GM12878 (cell line): ENCODE data around the gene CCDC197. TPM values are rescaled to one million over a fixed set of nuclear protein-coding genes. Genes with fewer than 3 reads are reported as not detected.

ENCODE experiments used
- ATAC-seq: fragments of 200-7000 bp; cut with Tn5 transposase; 3 replicates; pipeline ENCODE4 v1.9.1; 2020; ENCODE audit warnings: mild to moderate bottlenecking, moderate library complexity
- BruUV-seq: library from RNA; stranded (reverse); fragments of 400-500 nt; replicated peaks from 2 replicates; lab custom pipeline; 2021; lab: Mats Ljungman, UMichigan
- CTCF ChIA-PET: fragments of 300-600 bp; sonication (Branson Sonifier 250); formaldehyde crosslinking; extraction: SDS; loops from one replicate; lab custom pipeline; 2021; ENCODE audit warnings: inconsistent platforms; lab: Yijun Ruan, JAX
- POLR2A ChIA-PET: fragments of 350-600 bp; formaldehyde crosslinking; extraction: SDS; loops from one replicate; lab custom pipeline; 2021; ENCODE audit warnings: inconsistent platforms; lab: Charles Lee
- RAD21 ChIA-PET: fragments of 300-600 bp; sonication (Branson Sonifier 250); formaldehyde crosslinking; loops from one replicate; lab custom pipeline; 2023; ENCODE audit warnings: antibody characterized with exemption; ENCODE audit not compliant: unreplicated experiment; lab: Charles Lee
- SMC1A ChIA-PET: fragments of 300-600 bp; sonication (Branson Sonifier 250); formaldehyde crosslinking; loops from one replicate; lab custom pipeline; 2023; ENCODE audit not compliant: unreplicated experiment, uncharacterized antibody; lab: Charles Lee
- DNase-seq: peaks from one replicate; pipeline ENCODE4 v3.0.0-alpha.2; 2011; ENCODE audit warnings: low read depth, low spot score
- FAIRE-seq: peaks from 3 replicates; lab custom pipeline; 2011; peaks lifted over from hg19 to GRCh38; lab: Jason Lieb, UNC
- H2AFZ ChIP-seq: 2 replicates; pipeline ENCODE4 v1.6.0; 2011; ENCODE audit warnings: low read depth, low read length, control low read depth; ENCODE audit not compliant: control insufficient read depth
- H3K27ac ChIP-seq: 2 replicates; pipeline ENCODE4 v1.5.1; 2011; ENCODE audit warnings: control low read depth; ENCODE audit not compliant: control insufficient read depth, insufficient read depth
- H3K27me3 ChIP-seq, 2 experiments: replicated peaks in 1 of 2; 2 replicates each; pipeline versions ENCODE4 v1.6.0 to v1.6.1; 2011; ENCODE audit warnings: low read length in 1 of 2; ENCODE audit not compliant: control insufficient read depth in 2 of 2, insufficient read depth in 2 of 2
- H3K36me3 ChIP-seq, 2 experiments: 2 replicates each; pipeline ENCODE4 v1.5.1; 2011; ENCODE audit warnings: low read length in 1 of 2; ENCODE audit not compliant: control insufficient read depth in 2 of 2, insufficient read depth in 2 of 2
- H3K4me1 ChIP-seq: 2 replicates; pipeline ENCODE4 v1.6.1; 2011; ENCODE audit warnings: mild to moderate bottlenecking, low read length, moderate library complexity, mixed read lengths; ENCODE audit not compliant: control insufficient read depth, insufficient read depth
- H3K4me2 ChIP-seq: 2 replicates; pipeline ENCODE4 v1.6.0; 2011; ENCODE audit warnings: control low read depth; ENCODE audit not compliant: control insufficient read depth, insufficient read depth
- H3K4me3 ChIP-seq: fragments of 200-600 bp; sonication (generic); 2 replicates; pipeline ENCODE4 v1.5.1; 2016
- H3K79me2 ChIP-seq: 2 replicates; pipeline ENCODE4 v1.6.0; 2011; ENCODE audit warnings: low read length; ENCODE audit not compliant: control insufficient read depth, insufficient read depth
- H3K9ac ChIP-seq: 2 replicates; pipeline ENCODE4 v1.8.0; 2011; ENCODE audit warnings: low read length, control low read depth, mixed read lengths; ENCODE audit not compliant: control insufficient read depth, insufficient read depth
- H3K9me3 ChIP-seq: replicated peaks from 3 replicates; pipeline ENCODE4 v1.5.1; 2011; ENCODE audit warnings: mild to moderate bottlenecking, low read length; ENCODE audit not compliant: control insufficient read depth, insufficient read depth
- H4K20me1 ChIP-seq: 2 replicates; pipeline ENCODE4 v1.6.0; 2011; ENCODE audit not compliant: control insufficient read depth, insufficient read depth
- ASH2L ChIP-seq: fragments of 300-600, 200-600 bp; sonication (generic); IDR thresholded peaks from 2 replicates; pipeline ENCODE4 v1.6.1; 2017; ENCODE audit warnings: low read depth, mild to moderate bottlenecking, borderline replicate concordance
- CEBPB ChIP-seq, 2 experiments: fragments of 150-350 bp in 1 of 2; IDR thresholded peaks; 2 replicates each; pipeline ENCODE4 v1.6.1; 2012 to 2014; ENCODE audit warnings: low read depth in 2 of 2, low read length in 2 of 2, borderline replicate concordance in 1 of 2, inconsistent platforms in 1 of 2
- CEBPZ ChIP-seq: fragments of 150-350 bp; IDR thresholded peaks from 2 replicates; pipeline ENCODE4 v1.6.1; 2016; ENCODE audit warnings: low read depth, low read length
- KAT2A ChIP-seq: conservative IDR thresholded peaks from 2 replicates; pipeline ENCODE4 v1.6.1; 2011; ENCODE audit warnings: low read depth, low read length; ENCODE audit not compliant: control insufficient read depth
- MEF2B ChIP-seq: fragments of 450-650 bp; IDR thresholded peaks from 2 replicates; pipeline ENCODE4 v1.6.1; 2018; ENCODE audit warnings: mild to moderate bottlenecking, moderate library complexity; ENCODE audit not compliant: partially characterized antibody, poor library complexity, severe bottlenecking
- NFYA ChIP-seq: IDR thresholded peaks from 2 replicates; pipeline ENCODE4 v1.6.1; 2011; ENCODE audit warnings: low read depth, mild to moderate bottlenecking, low read length, improper control_type of control experiment, borderline replicate concordance
- RAD51 ChIP-seq: fragments of 450-650 bp; IDR thresholded peaks from 2 replicates; pipeline ENCODE4 v1.6.1; 2016; ENCODE audit warnings: moderate library complexity, mild to moderate bottlenecking, inconsistent platforms
- RBBP5 ChIP-seq: fragments of 200-600 bp; sonication (generic); conservative IDR thresholded peaks from 2 replicates; pipeline ENCODE4 v1.6.1; 2016
- SIN3A ChIP-seq: IDR thresholded peaks from 2 replicates; pipeline ENCODE4 v1.6.1; 2012; ENCODE audit warnings: low read depth, low read length, improper control_type of control experiment
- SKIL ChIP-seq: fragments of 450-650 bp; IDR thresholded peaks from 2 replicates; pipeline ENCODE4 v1.6.1; 2017; ENCODE audit warnings: mild to moderate bottlenecking, low read depth, inconsistent platforms; ENCODE audit not compliant: poor library complexity, severe bottlenecking
- SRF ChIP-seq, 2 experiments: IDR thresholded peaks; 2 replicates each; pipeline ENCODE4 v1.6.1; 2011; ENCODE audit warnings: low read depth in 2 of 2, low read length in 2 of 2, mild to moderate bottlenecking in 1 of 2, moderate library complexity in 1 of 2
- STAT3 ChIP-seq: IDR thresholded peaks from 2 replicates; pipeline ENCODE4 v1.6.1; 2011; ENCODE audit warnings: low read depth, low read length, improper control_type of control experiment
- ZBED1 ChIP-seq: IDR thresholded peaks from 2 replicates; pipeline ENCODE4 v1.6.1; 2016; ENCODE audit warnings: borderline replicate concordance
- ZNF24 ChIP-seq: fragments of 450-650 bp; IDR thresholded peaks from 2 replicates; pipeline ENCODE4 v1.6.1; 2017; ENCODE audit warnings: antibody characterized with exemption, mild to moderate bottlenecking
- WGBS: methylation state at CpG from one replicate; pipeline ENCODE4 v1.1.6; 2016; ENCODE audit warnings: low lambda C conversion rate; ENCODE audit not compliant: insufficient replicate concordance, insufficient coverage; ENCODE audit errors: missing lambda C conversion rate; 5-methylcytosine and 5-hydroxymethylcytosine counted together
- in situ Hi-C: fragments of 300-500 bp; cut with MboI; formaldehyde crosslinking; loops from 9 replicates; pipeline ENCODE4 v1.14.3; 2018; ENCODE audit warnings: mixed read lengths
- intact Hi-C: fragments of 100-400 bp; cut with micrococcal nuclease; formaldehyde crosslinking; loops from one replicate; pipeline ENCODE4 v1.14.2; 2022; ENCODE audit not compliant: unreplicated experiment
- polyA plus RNA-seq, 11 experiments: library from polyadenylated mRNA; depleted of rRNA in 4 of 11; unstranded in 6 of 11; stranded (reverse) in 5 of 11; fragments of >200 nt; fragmentation: Nextera tagmentation in 4 of 11; fragmentation: Illumina TruSeq in 1 of 11; extraction: Ambion mirVana in 4 of 11; extraction: Trizol in 1 of 11; gene quantifications; 1 replicate in 1 of 11; 2 replicates in 10 of 11; pipeline versions ENCODE4 v1.2.1 to v1.2.3, GENCODE V29; 2011 to 2016; ENCODE audit warnings: inconsistent platforms in 2 of 11, missing spikeins in 2 of 11, low read depth in 1 of 11
- total RNA-seq, 4 experiments: library from RNA; depleted of rRNA in 3 of 4; stranded (reverse); fragments of >200 nt in 3 of 4; fragmentation: Illumina TruSeq in 1 of 4; extraction: Trizol in 1 of 4; gene quantifications; 2 replicates each; pipeline versions ENCODE4 v1.2.1 to v1.2.3, GENCODE V29; 2013 to 2021

CCDC197 gene
- total and polyA plus RNA-seq, 10 of the 15 experiments (the other 5 are each of a cell fraction or from before 2014, with no cell fraction given) = 0.12 TPM; not detected in 9

- TF ChIP-seq ASH2L (no peak), SKIL (no peak), SRF (IDR thresholded peaks at IDR 0.05; ENCODE audit: low read depth in 2 of 2, low read length in 2 of 2) (no peak)
- TF ChIP-seq, all 136 proteins: peak for 0
Observed at GRCh38 chr14:93963692-93964091, 33.4 kb upstream of the CCDC197 start (continued).

- Histone ChIP-seq H3K79me2 (no peaks in the 10 kb centered on the region), H3K36me3 (no peaks in the 10 kb centered on the region), H3K4me2 (no peak overlapping the region), H3K4me3 (no peak overlapping the region), H4K20me1 (no peaks in the 10 kb centered on the region), H3K9ac (no peak overlapping the region), H2AFZ (no peak overlapping the region), H3K9me3 (no peaks in the 10 kb centered on the region; the same call in 1 of the 3 replicates), H3K27ac (0 out of 2 replicates have a peak overlapping the region, but pooled peaks have one; percentile 95), H3K4me1 (peaks cover 96% of the 10 kb centered on the region), H3K27me3 (no peaks in the 10 kb centered on the region)
- intact Hi-C loops (no loop called here), in situ Hi-C loops (loop anchor here (25.0 kb wide), 2 partner anchors 1202 to 1698 kb away; no protein-coding TSS in a partner anchor)
- FAIRE-seq (no peak), ATAC-seq (no peak), DNase-seq (no peak)
- ChIA-PET RAD21 (interaction anchor here (2.0 to 15.3 kb wide), 3 partner anchors 11 to 24 kb away, joined by 5 to 324 read pairs (median 20); partner anchors contain the start of gene ASB2), POLR2A (interaction anchor here (0.8 to 2.0 kb wide), 2 partner anchors 10 to 11 kb away, joined by 3 to 7 read pairs; no protein-coding TSS in a partner anchor), CTCF (interaction anchor here (1.0 to 6.6 kb wide), 4 partner anchors 9 to 36 kb away, joined by 3 to 51 read pairs (median 15); no protein-coding TSS in a partner anchor), SMC1A (interaction anchor here (0.7 to 19.5 kb wide), 3 partner anchors 12 to 24 kb away, joined by 3 to 409 read pairs (median 3); partner anchors contain the start of gene ASB2)
- BruUV-seq = no TSS peak
- WGBS = 82% methylated on average over 10 of the region's 10 CpGs
- TF ChIP-seq ZNF24 (no peak), CEBPB (IDR thresholded peaks at IDR 0.05; ENCODE audit: borderline replicate concordance in 1 of 2, low read depth in 2 of 2, low read length in 2 of 2) (no peak), NFYA (no peak), ZBED1 (no peak), RBBP5 (no peak), STAT3 (no peak), KAT2A (no peak), CEBPZ (no peak), MEF2B (no peak), RAD51 (no peak), SRF (IDR thresholded peaks at IDR 0.05; ENCODE audit: low read depth in 2 of 2, low read length in 2 of 2) (no peak), SIN3A (no peak)
Observed at GRCh38 chr14:93964281-93964680, 32.8 kb upstream of the CCDC197 start.
